Activated CD8-positive, alpha-beta T cell treated with anti-CD3 and anti-CD28 coated beads for 36 hours (primary cell): Measurements from ENCODE around the gene SLC30A5. TPM values are rescaled to one million over a fixed set of nuclear protein-coding genes. Genes with fewer than 3 reads are reported as not detected.

Experiments used
- ATAC-seq: fragments of 200-7000 bp; cut with Tn5 transposase; one replicate; pipeline ENCODE4 v1.10.0; 2021; ENCODE audit warnings: mild to moderate bottlenecking, moderate library complexity
- CTCF ChIA-PET: fragments of 350-600 bp; sonication (Branson Sonifier 250); formaldehyde crosslinking; loops from one replicate; lab custom pipeline; 2021; ENCODE audit warnings: antibody characterized with exemption; lab: Charles Lee
- POLR2A ChIA-PET: fragments of 350-600 bp; sonication (Branson Sonifier 250); formaldehyde crosslinking; loops from one replicate; lab custom pipeline; 2021; ENCODE audit warnings: antibody characterized with exemption; lab: Charles Lee
- DNase-seq: peaks from one replicate; pipeline ENCODE4 v3.0.0-alpha.2; 2020
- H3K27ac Mint-ChIP-seq: one replicate; pipeline ENCODE4 v1.8.0; 2021; ENCODE audit warnings: mild to moderate bottlenecking, mixed read lengths
- H3K27me3 Mint-ChIP-seq: one replicate; pipeline ENCODE4 v1.8.0; 2021; ENCODE audit warnings: mixed read lengths
- H3K36me3 Mint-ChIP-seq: one replicate; pipeline ENCODE4 v1.8.0; 2021; ENCODE audit warnings: low read depth, mixed read lengths
- H3K4me1 Mint-ChIP-seq: one replicate; pipeline ENCODE4 v1.8.0; 2021; ENCODE audit warnings: low read depth, mixed read lengths
- H3K4me3 Mint-ChIP-seq: one replicate; pipeline ENCODE4 v1.8.0; 2021; ENCODE audit warnings: mild to moderate bottlenecking, moderate library complexity, mixed read lengths
- H3K9me3 Mint-ChIP-seq: one replicate; pipeline ENCODE4 v1.8.0; 2021; ENCODE audit warnings: mixed read lengths
- intact Hi-C: fragments of 100-400 bp; cut with micrococcal nuclease; formaldehyde crosslinking; loops from one replicate; pipeline ENCODE4 v1.10.0; 2022
- total RNA-seq, 2 experiments: library from RNA; stranded (reverse); gene quantifications; one replicate each; pipeline ENCODE4 v1.2.3, GENCODE V29; 2021
- TF ChIP-seq, protein P1 (sequence below): fragments of 200-600 bp; IDR thresholded peaks from one replicate; pipeline ENCODE4 v1.8.0; 2022; ENCODE audit warnings: antibody characterized with exemption, mild to moderate bottlenecking

SLC30A5 gene
- total RNA-seq, 2 experiments from 2014 or later = 33.0 to 40.1 TPM

DNA sequence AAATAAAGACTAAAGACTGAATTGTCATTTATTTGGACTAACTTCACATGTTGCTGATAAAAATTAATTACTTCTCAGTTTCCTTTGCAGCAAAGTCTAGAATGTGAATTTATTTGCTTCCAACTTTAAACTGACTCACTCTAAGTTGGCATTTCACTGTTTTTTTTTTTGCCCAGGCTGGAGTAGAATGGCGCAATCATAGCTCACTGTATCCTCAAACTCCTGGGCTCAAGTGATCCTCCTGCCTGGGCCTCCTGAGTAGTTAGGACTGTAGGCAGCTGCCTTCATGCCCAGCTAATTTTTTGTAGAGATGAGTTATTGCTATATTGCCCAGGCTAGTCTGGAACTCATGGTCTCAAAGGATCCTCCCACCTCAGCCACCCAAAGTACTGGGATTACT is 76.7 kb downstream of the SLC30A5 start:
- no peak for ATAC-seq
- Mint-ChIP-seq H3K4me3 (no peak overlapping the region), H3K9me3 (no peaks in the 10 kb centered on the region), H3K27me3 (no peaks in the 10 kb centered on the region), H3K27ac (no peak overlapping the region), H3K4me1 (peaks cover 22% of the 10 kb centered on the region), H3K36me3 (peaks cover 70% of the 10 kb centered on the region)
- ChIA-PET CTCF (no interaction called here), POLR2A (no interaction called here)
- no peak for DNase-seq
- intact Hi-C loops = no loop called here
- TF ChIP-seq, protein P1, sequence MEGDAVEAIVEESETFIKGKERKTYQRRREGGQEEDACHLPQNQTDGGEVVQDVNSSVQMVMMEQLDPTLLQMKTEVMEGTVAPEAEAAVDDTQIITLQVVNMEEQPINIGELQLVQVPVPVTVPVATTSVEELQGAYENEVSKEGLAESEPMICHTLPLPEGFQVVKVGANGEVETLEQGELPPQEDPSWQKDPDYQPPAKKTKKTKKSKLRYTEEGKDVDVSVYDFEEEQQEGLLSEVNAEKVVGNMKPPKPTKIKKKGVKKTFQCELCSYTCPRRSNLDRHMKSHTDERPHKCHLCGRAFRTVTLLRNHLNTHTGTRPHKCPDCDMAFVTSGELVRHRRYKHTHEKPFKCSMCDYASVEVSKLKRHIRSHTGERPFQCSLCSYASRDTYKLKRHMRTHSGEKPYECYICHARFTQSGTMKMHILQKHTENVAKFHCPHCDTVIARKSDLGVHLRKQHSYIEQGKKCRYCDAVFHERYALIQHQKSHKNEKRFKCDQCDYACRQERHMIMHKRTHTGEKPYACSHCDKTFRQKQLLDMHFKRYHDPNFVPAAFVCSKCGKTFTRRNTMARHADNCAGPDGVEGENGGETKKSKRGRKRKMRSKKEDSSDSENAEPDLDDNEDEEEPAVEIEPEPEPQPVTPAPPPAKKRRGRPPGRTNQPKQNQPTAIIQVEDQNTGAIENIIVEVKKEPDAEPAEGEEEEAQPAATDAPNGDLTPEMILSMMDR = no peak

DNA sequence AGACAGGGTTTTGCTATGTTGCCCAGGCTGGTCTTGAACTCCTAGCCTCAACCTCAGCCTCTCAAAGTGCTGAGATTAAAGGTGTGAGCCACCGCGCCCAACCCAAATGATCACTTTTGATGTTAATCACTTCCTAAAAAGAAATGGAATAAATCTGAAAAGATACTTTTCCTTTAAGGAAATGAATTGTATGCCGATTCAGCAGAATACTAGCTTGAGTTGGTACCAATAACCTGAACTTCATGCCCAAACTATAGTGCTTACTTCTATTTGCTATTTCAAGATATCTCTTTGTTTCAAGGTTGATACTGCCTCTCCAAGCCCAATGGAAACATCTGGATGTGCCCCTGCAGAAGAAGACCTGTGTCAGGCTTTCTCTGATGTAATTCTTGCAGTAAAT is 77.2 kb downstream of the SLC30A5 start:
- no peak for ATAC-seq
- no peaks in the 10 kb centered on the region for H3K9me3 Mint-ChIP-seq
- H3K27ac Mint-ChIP-seq = no peak overlapping the region
- no peak for DNase-seq
- TF ChIP-seq, protein P1 = no peak
- H3K4me1 Mint-ChIP-seq = peaks cover 19% of the 10 kb centered on the region
- CTCF ChIA-PET = no interaction called here
- H3K27me3 Mint-ChIP-seq = no peaks in the 10 kb centered on the region
- H3K4me3 Mint-ChIP-seq = no peak overlapping the region
- peaks cover 73% of the 10 kb centered on the region for H3K36me3 Mint-ChIP-seq
- POLR2A ChIA-PET = no interaction called here
- intact Hi-C loops = no loop called here

Other genes starting within 250 kb of the SLC30A5 start
- gene CCNB1, start 73.1 kb downstream of the SLC30A5 start, total RNA-seq = 100 to 1,000 TPM; 167 to 175 TPM
- gene CENPH, start 95.6 kb downstream of the SLC30A5 start, total RNA-seq = 10 to 100 TPM; 97.0 to 98.6 TPM
- gene CDK7, start 140.9 kb downstream of the SLC30A5 start, total RNA-seq = 10 to 100 TPM; 40.6 to 46.2 TPM
- gene CCDC125, start 238.8 kb downstream of the SLC30A5 start, total RNA-seq = 1 to 10 TPM; 8.3 to 9.1 TPM